Gastroesophageal sphincter (tissue), 3 donors: Measurements from ENCODE around the gene TPD52L3.

Experiments
- EP300 ChIP-seq: sonication (generic); formaldehyde crosslinking; IDR thresholded peaks from one replicate; pipeline ENCODE4 v1.6.1; 2017; ENCODE audit warnings: antibody characterized with exemption, mild to moderate bottlenecking
- POLR2A ChIP-seq, 2 donors: fragments of 450-650 bp; IDR thresholded peaks; one replicate each; pipeline ENCODE4 v1.6.1; 2017; ENCODE audit warnings: antibody characterized with exemption in 2 of 2, mild to moderate bottlenecking in 2 of 2, moderate library complexity in 1 of 2
- POLR2AphosphoS5 ChIP-seq: sonication (generic); formaldehyde crosslinking; IDR thresholded peaks from one replicate; pipeline ENCODE4 v1.6.1; 2017; ENCODE audit warnings: antibody characterized with exemption
- TF ChIP-seq, protein P1 (sequence below), 4 experiments: fragments of 200-600 bp in 2 of 4; fragments of 450-650 bp in 2 of 4; sonication (generic) in 1 of 4; IDR thresholded peaks; one replicate each; pipeline ENCODE4 v1.5.1; 2017 to 2019; ENCODE audit warnings: antibody characterized with exemption in 4 of 4, mild to moderate bottlenecking in 2 of 4, moderate library complexity in 2 of 4

DNA sequence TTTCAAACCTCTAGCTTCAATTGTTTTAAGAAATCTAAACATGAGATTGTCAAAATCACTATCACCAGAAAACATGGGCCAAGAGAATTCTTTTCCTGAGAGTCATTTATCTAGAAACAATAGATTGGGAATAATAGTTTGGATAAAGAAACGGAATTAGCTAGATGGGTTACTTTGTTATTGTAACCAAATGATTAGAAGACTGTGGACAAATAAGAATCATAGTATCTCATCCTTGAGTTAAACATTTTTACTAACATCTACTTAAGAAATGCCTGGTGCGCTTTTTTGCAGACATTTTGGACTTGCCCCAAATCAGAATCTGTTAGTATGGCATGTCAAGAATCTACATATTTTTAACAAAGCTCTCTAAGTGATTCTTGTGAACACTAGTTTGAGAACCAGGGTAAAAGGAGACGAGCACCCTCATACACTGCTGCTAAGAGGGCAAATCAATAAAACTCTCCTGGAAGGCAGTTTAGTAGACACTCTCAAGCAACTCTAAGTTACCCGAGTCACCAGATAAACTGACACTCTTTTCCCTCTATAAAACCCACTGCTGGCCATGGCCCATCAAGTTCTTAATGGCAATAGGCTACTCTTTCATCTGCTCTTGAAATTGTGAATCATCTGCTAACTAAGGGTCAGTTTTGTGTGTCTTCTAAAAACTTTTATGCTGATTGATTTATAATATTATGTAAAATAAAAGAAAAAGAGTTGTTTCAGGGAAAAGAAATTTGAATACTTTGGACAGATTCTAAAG lies 39.1 kb downstream of the TPD52L3 start:
- TF ChIP-seq, protein P1, sequence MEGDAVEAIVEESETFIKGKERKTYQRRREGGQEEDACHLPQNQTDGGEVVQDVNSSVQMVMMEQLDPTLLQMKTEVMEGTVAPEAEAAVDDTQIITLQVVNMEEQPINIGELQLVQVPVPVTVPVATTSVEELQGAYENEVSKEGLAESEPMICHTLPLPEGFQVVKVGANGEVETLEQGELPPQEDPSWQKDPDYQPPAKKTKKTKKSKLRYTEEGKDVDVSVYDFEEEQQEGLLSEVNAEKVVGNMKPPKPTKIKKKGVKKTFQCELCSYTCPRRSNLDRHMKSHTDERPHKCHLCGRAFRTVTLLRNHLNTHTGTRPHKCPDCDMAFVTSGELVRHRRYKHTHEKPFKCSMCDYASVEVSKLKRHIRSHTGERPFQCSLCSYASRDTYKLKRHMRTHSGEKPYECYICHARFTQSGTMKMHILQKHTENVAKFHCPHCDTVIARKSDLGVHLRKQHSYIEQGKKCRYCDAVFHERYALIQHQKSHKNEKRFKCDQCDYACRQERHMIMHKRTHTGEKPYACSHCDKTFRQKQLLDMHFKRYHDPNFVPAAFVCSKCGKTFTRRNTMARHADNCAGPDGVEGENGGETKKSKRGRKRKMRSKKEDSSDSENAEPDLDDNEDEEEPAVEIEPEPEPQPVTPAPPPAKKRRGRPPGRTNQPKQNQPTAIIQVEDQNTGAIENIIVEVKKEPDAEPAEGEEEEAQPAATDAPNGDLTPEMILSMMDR (IDR thresholded peaks at IDR 0.05), result no peak
- TF ChIP-seq POLR2A (IDR thresholded peaks at IDR 0.05), result no peak
- TF ChIP-seq POLR2AphosphoS5, result no peak
- no peak for TF ChIP-seq EP300
